Activated B cell treated with CpG ODN at 0.5 μM for 24 hours (primary cell): ENCODE results near the gene SKIC2. TPM values are rescaled to one million over a fixed set of nuclear protein-coding genes. Genes with fewer than 3 reads are reported as not detected.
"Not testable (repeated sequence)": the region's sequence is repeated elsewhere in the genome, so short reads cannot be mapped to it uniquely, and the experiment has no call there.

ENCODE experiments used
- ATAC-seq: fragments of 200-7000 bp; cut with Tn5 transposase; one replicate; pipeline ENCODE4 v1.10.0; 2021; ENCODE audit warnings: low read depth, mild to moderate bottlenecking, moderate library complexity
- CTCF ChIA-PET: fragments of 350-600 bp; sonication (Branson Sonifier 250); formaldehyde crosslinking; loops from one replicate; lab custom pipeline; 2021; ENCODE audit warnings: antibody characterized with exemption; lab: Charles Lee
- POLR2A ChIA-PET: fragments of 350-600 bp; sonication (Branson Sonifier 250); formaldehyde crosslinking; loops from one replicate; lab custom pipeline; 2021; ENCODE audit warnings: antibody characterized with exemption; lab: Charles Lee
- DNase-seq: peaks from one replicate; pipeline ENCODE4 v3.0.0; 2022
- H3K27ac Mint-ChIP-seq: one replicate; pipeline ENCODE4 v1.8.0; 2020; ENCODE audit warnings: mixed read lengths
- H3K27me3 Mint-ChIP-seq: one replicate; pipeline ENCODE4 v1.8.0; 2021; ENCODE audit warnings: mixed read lengths
- H3K36me3 Mint-ChIP-seq: one replicate; pipeline ENCODE4 v1.8.0; 2021; ENCODE audit warnings: low read depth, mixed read lengths
- H3K4me1 Mint-ChIP-seq: one replicate; pipeline ENCODE4 v1.8.0; 2021; ENCODE audit warnings: mixed read lengths
- H3K4me3 Mint-ChIP-seq: one replicate; pipeline ENCODE4 v1.8.0; 2020; ENCODE audit warnings: mild to moderate bottlenecking, mixed read lengths
- H3K9me3 Mint-ChIP-seq: one replicate; pipeline ENCODE4 v1.8.0; 2020; ENCODE audit warnings: mixed read lengths
- CTCF ChIP-seq: fragments of 200-600 bp; IDR thresholded peaks from one replicate; pipeline ENCODE4 v1.8.0; 2022; ENCODE audit warnings: antibody characterized with exemption, mild to moderate bottlenecking
- intact Hi-C: fragments of 100-400 bp; cut with micrococcal nuclease; formaldehyde crosslinking; loops from one replicate; pipeline ENCODE4 v1.15.1; 2024
- total RNA-seq: library from RNA; stranded (reverse); gene quantifications from 2 replicates; pipeline ENCODE4 v1.2.3, GENCODE V29; 2022

Gene SKIC2
- total RNA-seq, 1 donor from 2014 or later, result 95.8 TPM

DNA sequence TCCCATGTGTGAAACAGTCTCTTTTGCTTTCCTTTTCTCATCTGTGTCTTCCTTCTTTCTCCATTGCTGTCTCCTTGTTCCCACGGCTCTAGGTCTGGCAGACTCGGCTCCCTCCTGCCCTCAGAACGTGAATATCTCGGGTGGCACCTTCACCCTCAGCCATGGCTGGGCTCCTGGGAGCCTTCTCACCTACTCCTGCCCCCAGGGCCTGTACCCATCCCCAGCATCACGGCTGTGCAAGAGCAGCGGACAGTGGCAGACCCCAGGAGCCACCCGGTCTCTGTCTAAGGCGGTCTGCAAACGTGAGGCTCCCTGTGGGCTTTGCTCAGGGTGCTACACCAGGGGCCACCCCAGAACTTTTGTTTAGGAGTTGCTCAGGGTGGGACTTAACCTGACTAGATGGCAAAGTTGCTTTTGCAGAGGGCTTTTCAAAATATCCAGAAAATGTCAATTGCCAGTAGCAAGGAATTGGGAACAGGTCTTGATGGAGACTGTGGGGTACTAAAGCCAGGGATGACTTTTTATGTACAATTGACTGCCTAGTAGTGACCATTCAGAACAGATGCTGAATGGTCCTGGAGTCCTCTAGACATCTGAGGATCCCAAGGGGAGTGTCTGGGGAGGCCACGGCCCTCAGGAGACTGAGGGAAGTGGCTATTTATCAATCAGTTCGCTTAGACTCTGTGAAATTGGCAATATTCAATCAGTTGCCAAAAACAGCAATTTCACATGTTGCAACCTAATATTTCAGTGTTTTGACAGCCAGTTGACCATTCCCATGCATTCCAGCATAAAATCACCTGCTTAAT is 30.9 kb upstream of the SKIC2 start:
- ChIA-PET POLR2A (no interaction called here), CTCF (no interaction called here)
- H3K4me3 Mint-ChIP-seq, result no peak overlapping the region
- ATAC-seq (no peak), DNase-seq (no peak)
- H3K27ac Mint-ChIP-seq, result no peak overlapping the region
- intact Hi-C loops, result no loop called here
- H3K36me3 Mint-ChIP-seq, result no peaks in the 10 kb centered on the region
- TF ChIP-seq CTCF, result no peak
- no peaks in the 10 kb centered on the region for H3K4me1 Mint-ChIP-seq
- peaks cover 7% of the 10 kb centered on the region for H3K27me3 Mint-ChIP-seq
- H3K9me3 Mint-ChIP-seq, result no peaks in the 10 kb centered on the region

DNA sequence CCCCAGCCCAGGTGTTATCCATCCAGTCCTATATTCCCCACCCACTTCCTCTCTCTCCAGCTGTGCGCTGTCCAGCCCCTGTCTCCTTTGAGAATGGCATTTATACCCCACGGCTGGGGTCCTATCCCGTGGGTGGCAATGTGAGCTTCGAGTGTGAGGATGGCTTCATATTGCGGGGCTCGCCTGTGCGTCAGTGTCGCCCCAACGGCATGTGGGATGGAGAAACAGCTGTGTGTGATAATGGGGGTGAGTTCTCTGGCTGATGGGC is 30.4 kb upstream of the SKIC2 start:
- H3K4me1 Mint-ChIP-seq, result no peaks in the 10 kb centered on the region
- DNase-seq (no peak), ATAC-seq (no peak)
- TF ChIP-seq CTCF, result no peak
- H3K9me3 Mint-ChIP-seq, result no peaks in the 10 kb centered on the region
- CTCF ChIA-PET, result no interaction called here
- H3K4me3 Mint-ChIP-seq, result no peak overlapping the region
- no peak overlapping the region for H3K27ac Mint-ChIP-seq
- H3K27me3 Mint-ChIP-seq, result peaks cover 7% of the 10 kb centered on the region
- POLR2A ChIA-PET, result no interaction called here
- intact Hi-C loops, result no loop called here
- no peaks in the 10 kb centered on the region for H3K36me3 Mint-ChIP-seq

DNA sequence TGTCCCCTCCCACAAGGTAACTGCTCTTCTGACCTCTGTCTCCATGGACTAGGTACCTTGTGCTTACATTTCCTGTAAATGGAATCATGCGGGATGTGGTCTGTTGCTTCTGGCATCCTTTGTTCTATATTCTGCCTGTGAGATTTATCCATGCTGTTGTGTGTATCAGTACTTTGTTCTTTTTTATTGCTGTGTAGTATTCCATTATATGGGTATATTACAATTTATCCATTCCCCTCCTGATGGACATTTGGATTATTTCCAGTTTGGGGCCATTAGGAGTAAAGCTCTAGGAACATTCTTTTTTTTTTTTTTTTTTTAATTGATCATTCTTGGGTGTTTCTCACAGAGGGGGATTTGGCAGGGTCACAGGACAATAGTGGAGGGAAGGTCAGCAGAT is 28.0 kb upstream of the SKIC2 start:
- Mint-ChIP-seq H3K27me3 (peaks cover 12% of the 10 kb centered on the region), H3K36me3 (no peaks in the 10 kb centered on the region), H3K27ac (no peak overlapping the region), H3K4me3 (no peak overlapping the region), H3K9me3 (no peaks in the 10 kb centered on the region), H3K4me1 (no peaks in the 10 kb centered on the region)
- POLR2A ChIA-PET, result no interaction called here
- CTCF ChIA-PET, result no interaction called here
- no peak for TF ChIP-seq CTCF
- ATAC-seq, result no peak
- intact Hi-C loops, result no loop called here
- no peak for DNase-seq

DNA sequence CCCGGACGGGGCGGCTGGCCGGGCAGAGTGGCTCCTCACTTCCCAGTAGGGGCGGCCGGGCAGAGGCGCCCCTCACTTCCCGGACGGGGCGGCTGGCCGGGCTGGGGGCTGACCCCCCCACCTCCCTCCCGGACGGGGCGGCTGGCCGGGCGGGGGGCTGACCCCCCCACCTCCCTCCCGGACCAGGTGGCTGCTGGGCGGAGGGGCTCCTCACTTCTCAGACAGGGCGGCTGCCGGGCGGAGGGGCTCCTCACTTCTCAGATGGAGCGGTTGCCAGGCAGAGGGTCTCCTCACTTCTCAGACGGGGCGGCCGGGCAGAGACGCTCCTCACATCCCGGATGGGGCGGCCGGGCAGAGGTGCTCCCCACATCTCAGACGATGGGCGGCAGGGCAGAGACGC is 26.8 kb upstream of the SKIC2 start:
- H3K4me3 Mint-ChIP-seq, ATAC-seq, H3K36me3 Mint-ChIP-seq, H3K27ac Mint-ChIP-seq, CTCF ChIA-PET, H3K9me3 Mint-ChIP-seq, intact Hi-C loops, POLR2A ChIA-PET, H3K4me1 Mint-ChIP-seq, DNase-seq: not testable (repeated sequence)
- H3K27me3 Mint-ChIP-seq, result peaks cover 12% of the 10 kb centered on the region

DNA sequence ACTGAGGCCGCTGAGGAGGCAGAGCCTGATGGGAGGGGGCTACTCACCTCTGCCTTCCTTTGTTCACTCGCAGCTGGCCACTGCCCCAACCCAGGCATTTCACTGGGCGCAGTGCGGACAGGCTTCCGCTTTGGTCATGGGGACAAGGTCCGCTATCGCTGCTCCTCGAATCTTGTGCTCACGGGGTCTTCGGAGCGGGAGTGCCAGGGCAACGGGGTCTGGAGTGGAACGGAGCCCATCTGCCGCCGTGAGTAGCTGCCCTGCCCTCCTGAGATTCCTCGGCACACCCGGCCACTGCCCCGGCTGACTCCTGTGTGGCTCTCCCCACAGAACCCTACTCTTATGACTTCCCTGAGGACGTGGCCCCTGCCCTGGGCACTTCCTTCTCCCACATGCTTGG is 25.4 kb upstream of the SKIC2 start:
- Mint-ChIP-seq H3K36me3 (no peaks in the 10 kb centered on the region), H3K4me1 (no peaks in the 10 kb centered on the region), H3K27ac (no peak overlapping the region), H3K4me3 (no peak overlapping the region), H3K9me3 (no peaks in the 10 kb centered on the region), H3K27me3 (peaks cover 10% of the 10 kb centered on the region)
- intact Hi-C loops, result no loop called here
- DNase-seq (no peak), ATAC-seq (no peak)
- CTCF ChIA-PET, result no interaction called here
- TF ChIP-seq CTCF, result no peak
- POLR2A ChIA-PET, result no interaction called here

GRCh38 chr6:31935021-31935420 is 24.0 kb upstream of the SKIC2 start:
- intact Hi-C loops, result no loop called here
- ChIA-PET POLR2A (interaction anchor here (0.6 kb wide), 1 partner anchor 33 kb away, joined by 4 read pairs; the partner anchor contains the start of gene ZBTB12), CTCF (no interaction called here)
- DNase-seq, result no peak
- Mint-ChIP-seq H3K9me3 (no peaks in the 10 kb centered on the region), H3K4me3 (no peak overlapping the region), H3K27ac (no peak overlapping the region), H3K27me3 (peaks cover 5% of the 10 kb centered on the region), H3K4me1 (no peaks in the 10 kb centered on the region), H3K36me3 (no peaks in the 10 kb centered on the region)
- no peak for ATAC-seq
- TF ChIP-seq CTCF, result no peak
